HepG2 (cell line): ENCODE data around the gene ARL16. TPM values are rescaled to one million over a fixed set of nuclear protein-coding genes. Genes with fewer than 3 reads are reported as not detected.

Experiments used
- ATAC-seq: fragments of 200-7000 bp; cut with Tn5 transposase; 3 replicates; pipeline ENCODE4 v1.9.1; 2020; ENCODE audit warnings: mild to moderate bottlenecking, moderate library complexity
- BruUV-seq: library from RNA; stranded (reverse); fragments of 400-500 nt; replicated peaks from 2 replicates; lab custom pipeline; 2021; lab: Mats Ljungman, UMichigan
- CTCF ChIA-PET: fragments of 300-600 bp; formaldehyde crosslinking; extraction: SDS; loops from one replicate; lab custom pipeline; 2021; ENCODE audit warnings: low total read pairs, inconsistent platforms, low intra/inter-chr PET ratio; lab: Yijun Ruan, JAX
- POLR2A ChIA-PET: fragments of 350-600 bp; sonication (Branson Sonifier 250); formaldehyde crosslinking; loops from one replicate; lab custom pipeline; 2020; ENCODE audit warnings: antibody characterized with exemption, inconsistent platforms; lab: Yijun Ruan, JAX
- DNase-seq: peaks from one replicate; pipeline ENCODE4 v3.0.0-alpha.2; 2015; ENCODE audit warnings: low spot score
- FAIRE-seq: peaks from 3 replicates; lab custom pipeline; 2011; peaks lifted over from hg19 to GRCh38; lab: Jason Lieb, UNC
- H2AFZ ChIP-seq: one replicate; pipeline ENCODE4 v1.6.1; 2011; ENCODE audit warnings: low read length, inconsistent platforms
- H3K27ac ChIP-seq: fragments of 300-600 bp; 3 replicates; pipeline ENCODE4 v1.8.0; 2011; ENCODE audit warnings: mixed run types, mild to moderate bottlenecking, mixed read lengths, low read length, inconsistent platforms; ENCODE audit not compliant: insufficient read depth; ENCODE audit errors: extremely low read length
- H3K27me3 ChIP-seq, 2 experiments: fragments of 200-600 bp in 1 of 2; 2 replicates in 1 of 2; 3 replicates in 1 of 2; pipeline versions ENCODE4 v1.6.0 to v1.8.0; 2011; ENCODE audit warnings: low read length in 2 of 2, mild to moderate bottlenecking in 2 of 2, moderate library complexity in 2 of 2, inconsistent platforms in 1 of 2; ENCODE audit not compliant: insufficient read depth in 2 of 2, control insufficient read depth in 1 of 2
- H3K36me3 ChIP-seq, 2 experiments: fragments of 200-600 bp in 1 of 2; replicated peaks in 1 of 2; 2 replicates in 1 of 2; 3 replicates in 1 of 2; pipeline versions ENCODE4 v1.5.1 to v1.8.0; 2011; ENCODE audit warnings: low read length in 2 of 2, inconsistent platforms in 1 of 2; ENCODE audit not compliant: insufficient read depth in 2 of 2, control insufficient read depth in 1 of 2
- H3K4me1 ChIP-seq: 2 replicates; pipeline ENCODE4 v1.5.1; 2012; ENCODE audit warnings: low read length, inconsistent platforms; ENCODE audit not compliant: insufficient read depth
- H3K4me2 ChIP-seq: 2 replicates; pipeline ENCODE4 v1.6.0; 2011; ENCODE audit warnings: low read depth, low read length, inconsistent platforms
- H3K4me3 ChIP-seq, 3 experiments: fragments of 200-600 bp in 1 of 3; sonication (generic), shearing (Covaris generic) in 1 of 3; replicated peaks in 1 of 3; 2 replicates each; pipeline ENCODE4 v1.5.1; 2011 to 2016; ENCODE audit warnings: low read length in 3 of 3, inconsistent platforms in 2 of 3, low read depth in 2 of 3, mild to moderate bottlenecking in 2 of 3, control low read depth in 1 of 3, mixed read lengths in 1 of 3; ENCODE audit not compliant: insufficient read depth in 1 of 3
- H3K79me2 ChIP-seq: one replicate; pipeline ENCODE4 v1.6.1; 2011; ENCODE audit warnings: low read length, inconsistent platforms; ENCODE audit not compliant: insufficient read depth
- H3K9ac ChIP-seq: 2 replicates; pipeline ENCODE4 v1.6.0; 2011; ENCODE audit warnings: mild to moderate bottlenecking, low read depth, low read length, inconsistent platforms; ENCODE audit not compliant: insufficient read depth
- H3K9me3 ChIP-seq: 2 replicates; pipeline ENCODE4 v1.5.1; 2012; ENCODE audit warnings: mild to moderate bottlenecking, low read length
- H4K20me1 ChIP-seq: 2 replicates; pipeline ENCODE4 v1.6.0; 2011; ENCODE audit warnings: inconsistent platforms, mild to moderate bottlenecking, low read length, moderate library complexity; ENCODE audit not compliant: insufficient read depth
- AGO2 ChIP-seq: fragments of 200-400 bp; formaldehyde crosslinking; optimal IDR thresholded peaks from 2 replicates; pipeline ENCODE3; 2017; ENCODE audit warnings: mild to moderate bottlenecking, low read depth, low read length, moderate library complexity
- AKAP8 ChIP-seq: sonication (generic); formaldehyde crosslinking; IDR thresholded peaks from 2 replicates; pipeline ENCODE4 v1.5.1; 2020; ENCODE audit warnings: mild to moderate bottlenecking, missing genetic modification reagents
- BORCS8-MEF2B ChIP-seq: sonication (generic); formaldehyde crosslinking; IDR thresholded peaks from 2 replicates; pipeline ENCODE4 v1.8.0; 2022; ENCODE audit warnings: mild to moderate bottlenecking, missing genetic modification reagents
- RBM22 ChIP-seq: fragments of 200-400 bp; formaldehyde crosslinking; optimal IDR thresholded peaks from 2 replicates; pipeline ENCODE3; 2017; ENCODE audit warnings: mild to moderate bottlenecking, low read length, moderate library complexity
- SAP130 ChIP-seq: IDR thresholded peaks from 2 replicates; pipeline ENCODE4 v1.6.1; 2016; ENCODE audit warnings: low read depth
- SNAI1 ChIP-seq: sonication (generic); formaldehyde crosslinking; IDR thresholded peaks from 2 replicates; pipeline ENCODE4 v1.5.0; 2020; ENCODE audit warnings: mild to moderate bottlenecking, missing genetic modification reagents, borderline replicate concordance
- SRY ChIP-seq: sonication (generic); formaldehyde crosslinking; IDR thresholded peaks from 2 replicates; pipeline ENCODE4 v1.8.0; 2022; ENCODE audit warnings: mild to moderate bottlenecking, missing genetic modification reagents
- ZC3H13 ChIP-seq: sonication (generic); formaldehyde crosslinking; IDR thresholded peaks from 2 replicates; pipeline ENCODE4 v1.8.1; 2023; ENCODE audit warnings: mild to moderate bottlenecking, missing genetic modification reagents, moderate library complexity
- ZFX ChIP-seq: sonication (generic); formaldehyde crosslinking; IDR thresholded peaks from 2 replicates; pipeline ENCODE4 v1.4.0; 2020; ENCODE audit warnings: mild to moderate bottlenecking, low read depth, missing genetic modification reagents, moderate library complexity
- ZFY ChIP-seq: sonication (generic); formaldehyde crosslinking; IDR thresholded peaks from 2 replicates; pipeline ENCODE4 v1.4.0; 2020; ENCODE audit warnings: missing genetic modification reagents
- ZNF230 ChIP-seq: sonication (generic); formaldehyde crosslinking; IDR thresholded peaks from 2 replicates; pipeline ENCODE4 v1.4.0; 2020; ENCODE audit warnings: mild to moderate bottlenecking, missing genetic modification reagents
- ZNF333 ChIP-seq: sonication (generic); formaldehyde crosslinking; IDR thresholded peaks from 2 replicates; pipeline ENCODE4 v1.4.0; 2020; ENCODE audit warnings: mild to moderate bottlenecking, missing genetic modification reagents, borderline replicate concordance
- ZNF563 ChIP-seq: sonication (generic); formaldehyde crosslinking; IDR thresholded peaks from 2 replicates; pipeline ENCODE4 v1.8.0; 2022; ENCODE audit warnings: mild to moderate bottlenecking, moderate library complexity, missing genetic modification reagents
- ZNF687 ChIP-seq: sonication (generic); formaldehyde crosslinking; IDR thresholded peaks from 2 replicates; pipeline ENCODE4 v1.5.1; 2020; ENCODE audit warnings: mild to moderate bottlenecking, missing genetic modification reagents, moderate library complexity
- WGBS: methylation state at CpG from one replicate; pipeline ENCODE4 v1.1.6; 2017; ENCODE audit warnings: low lambda C conversion rate; 5-methylcytosine and 5-hydroxymethylcytosine counted together
- in situ Hi-C: cut with HindIII; loops from 2 replicates; pipeline ENCODE4 v1.10.0; 2017; ENCODE audit warnings: low pct_unique_long_range_greater_than_20kb; ENCODE audit not compliant: extremely low pct_ligation_motif_present
- intact Hi-C: fragments of 100-400 bp; cut with micrococcal nuclease; formaldehyde crosslinking; loops from one replicate; pipeline ENCODE4 v1.10.0; 2022; ENCODE audit not compliant: unreplicated experiment
- polyA plus RNA-seq, 8 experiments: library from polyadenylated mRNA; depleted of rRNA in 3 of 8; stranded (reverse) in 7 of 8; unstranded in 1 of 8; fragments of >200 nt; fragmentation: Illumina TruSeq in 4 of 8; extraction: Trizol in 4 of 8; gene quantifications; 2 replicates each; pipeline versions ENCODE4 v1.2.1 to v1.2.3, GENCODE V29; 2011 to 2016; ENCODE audit warnings: low read depth in 4 of 8, missing spikeins in 1 of 8, mixed read lengths in 1 of 8; ENCODE audit not compliant: insufficient read depth in 1 of 8
- total RNA-seq, 5 experiments: library from RNA; depleted of rRNA; stranded (reverse); fragments of >200 nt; fragmentation: Illumina TruSeq; extraction: Trizol; gene quantifications; 2 replicates each; pipeline ENCODE4 v1.2.3, GENCODE V29; 2016; ENCODE audit warnings: low read depth in 1 of 5

The ARL16 gene
- total and polyA plus RNA-seq, 2 of the 13 experiments (the other 11 are each of a cell fraction or from before 2014, with no cell fraction given): 20.8 to 30.8 TPM

GRCh38 chr17:81665205-81666091 lies 18.1 kb downstream of the ARL16 start (continued):
- TF ChIP-seq BORCS8-MEF2B (CRISPR knock-in tag): peak; percentile 80
- TF ChIP-seq SAP130 (CRISPR knock-in tag): peak; percentile 22; the same call in 1 of the 2 replicates
- peak; percentile 36; the same call in 1 of the 2 replicates for TF ChIP-seq ZFX (CRISPR knock-in tag)
- TF ChIP-seq SNAI1 (CRISPR knock-in tag): 0 out of 2 replicates have a peak, but pooled peaks have one; percentile 49

GRCh38 chr17:81664051-81664470 lies 19.5 kb downstream of the ARL16 start:
- 84% methylated on average over 6 of the region's 7 CpGs for WGBS
- DNase-seq: no peak
- intact Hi-C loops (no loop called here), in situ Hi-C loops (no loop called here)
- peaks cover 1 to 8% of the 10 kb centered on the region in 2 experiments; a peak in 2 of 5 replicates for H3K36me3 ChIP-seq
- H2AFZ ChIP-seq: no peak overlapping the region
- H4K20me1 ChIP-seq: no peaks in the 10 kb centered on the region
- no peak for ATAC-seq
- H3K4me1 ChIP-seq: peaks cover 45% of the 10 kb centered on the region
- no TSS peak for BruUV-seq
- peaks cover 30% of the 10 kb centered on the region for H3K79me2 ChIP-seq
- no peaks in the 10 kb centered on the region for H3K9me3 ChIP-seq
- H3K27ac ChIP-seq: no peak overlapping the region
- no peaks in the 10 kb centered on the region; a peak in 1 of 5 replicates for H3K27me3 ChIP-seq
- H3K4me3 ChIP-seq: no peak overlapping the region
- FAIRE-seq: no peak
- no peak overlapping the region for H3K9ac ChIP-seq
- ChIA-PET POLR2A (interaction anchor here (1.0 to 6.3 kb wide), 4 partner anchors 11 to 50 kb away, joined by 4 to 54 read pairs (median 6); partner anchors contain the start of genes ARL16, HGS and MRPL12), CTCF (no interaction called here)
- H3K4me2 ChIP-seq: no peak overlapping the region
- TF ChIP-seq SRY (CRISPR knock-in tag) (no peak), ZNF333 (CRISPR knock-in tag) (0 out of 2 replicates have a peak, but pooled peaks have one; percentile 45), ZNF230 (no peak), ZC3H13 (peak; percentile 91; the same call in 1 of the 2 replicates), ZNF687 (0 out of 2 replicates have a peak, but pooled peaks have one; percentile 23), AGO2 (peak; percentile 93), RBM22 (peak; percentile 23), ZFY (CRISPR knock-in tag) (peak; percentile 32; the same call in 1 of the 2 replicates), AKAP8 (CRISPR knock-in tag) (peak; percentile 27; the same call in 1 of the 2 replicates), ZNF563 (CRISPR knock-in tag) (0 out of 2 replicates have a peak, but pooled peaks have one; percentile 27)
